Activated T-helper 1 cell treated with anti-CD3 and anti-CD28 coated beads, Interleukin-12 subunit alpha, Interleukin-12 subunit beta, Interleukin-2, Interleukin-4 antibody, amounts not matched to agents 30 ng/mL and 10 ng/mL and 1 ng/mL, durations not matched to agents 14 hours and 24 hours and 36 hours (primary cell): ENCODE results near the gene CFAP46. TPM values are rescaled to one million over a fixed set of nuclear protein-coding genes. Genes with fewer than 3 reads are reported as not detected.

Source experiments
- DNase-seq: peaks from one replicate; pipeline ENCODE4 v3.0.0; 2021; ENCODE audit warnings: low spot score
- H3K27ac Mint-ChIP-seq: one replicate; pipeline ENCODE4 v1.8.0; 2021; ENCODE audit warnings: mild to moderate bottlenecking, mixed read lengths
- H3K27me3 Mint-ChIP-seq: one replicate; pipeline ENCODE4 v1.8.0; 2022; ENCODE audit warnings: mild to moderate bottlenecking, moderate library complexity, mixed read lengths; ENCODE audit not compliant: insufficient read depth
- H3K36me3 Mint-ChIP-seq: one replicate; pipeline ENCODE4 v1.8.0; 2021; ENCODE audit warnings: low read depth, mixed read lengths
- H3K4me1 Mint-ChIP-seq: one replicate; pipeline ENCODE4 v1.8.0; 2021; ENCODE audit warnings: low read depth, mixed read lengths
- H3K4me3 Mint-ChIP-seq: one replicate; pipeline ENCODE4 v1.8.0; 2021; ENCODE audit warnings: mild to moderate bottlenecking, moderate library complexity, mixed read lengths
- H3K9me3 Mint-ChIP-seq: one replicate; pipeline ENCODE4 v1.8.0; 2021; ENCODE audit warnings: mixed read lengths
- intact Hi-C: fragments of 100-400 bp; cut with micrococcal nuclease; formaldehyde crosslinking; loops from one replicate; pipeline ENCODE4 v1.15.1; 2024
- total RNA-seq: library from RNA; stranded (reverse); gene quantifications from 2 replicates; pipeline ENCODE4 v1.2.3, GENCODE V29; 2022

The CFAP46 gene
- total RNA-seq, 1 donor from 2014 or later = not detected

GRCh38 chr10:132836248-132836831, 106.0 kb downstream of the CFAP46 start:
- H3K36me3 Mint-ChIP-seq = no peaks in the 10 kb centered on the region
- H3K27ac Mint-ChIP-seq = no peak overlapping the region
- DNase-seq = no peak
- H3K27me3 Mint-ChIP-seq = peaks cover 2% of the 10 kb centered on the region
- H3K4me1 Mint-ChIP-seq = no peaks in the 10 kb centered on the region
- no peak overlapping the region for H3K4me3 Mint-ChIP-seq
- intact Hi-C loops = loop anchor here (10.0 kb wide), 1 partner anchor 288 kb away; no protein-coding TSS in a partner anchor
- no peaks in the 10 kb centered on the region for H3K9me3 Mint-ChIP-seq

DNA sequence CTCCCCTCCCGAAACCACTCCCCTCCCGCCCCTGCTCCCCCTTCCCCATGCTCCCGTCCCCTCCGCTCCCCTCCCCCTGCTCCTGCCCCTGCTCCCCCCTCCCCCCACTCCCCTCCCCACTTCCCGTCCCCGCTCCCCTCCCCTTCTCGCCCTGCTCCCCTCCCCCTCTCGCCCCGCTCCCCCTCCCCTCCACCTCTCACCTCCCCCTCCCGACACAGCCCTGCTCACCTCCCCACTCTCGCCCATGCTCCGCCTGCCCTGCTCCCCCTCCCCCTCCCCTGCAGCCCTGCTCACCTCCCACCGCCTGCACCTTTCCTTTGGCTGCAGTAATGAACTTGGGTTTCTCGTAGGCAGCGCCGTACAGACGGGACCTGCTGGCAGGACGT, 106.5 kb downstream of the CFAP46 start:
- no peak for DNase-seq
- Mint-ChIP-seq H3K36me3 (no peaks in the 10 kb centered on the region), H3K9me3 (no peaks in the 10 kb centered on the region), H3K4me1 (no peaks in the 10 kb centered on the region), H3K27ac (no peak overlapping the region), H3K4me3 (no peak overlapping the region), H3K27me3 (peaks cover 3% of the 10 kb centered on the region)
- intact Hi-C loops = loop anchor here (10.0 kb wide), 1 partner anchor 289 kb away; no protein-coding TSS in a partner anchor

GRCh38 chr10:132834891-132835847, 107.2 kb downstream of the CFAP46 start:
- no peak for DNase-seq
- H3K27ac Mint-ChIP-seq = no peak overlapping the region
- no peak overlapping the region for H3K4me3 Mint-ChIP-seq
- H3K27me3 Mint-ChIP-seq = peaks cover 3% of the 10 kb centered on the region
- intact Hi-C loops = loop anchor here (10.0 kb wide), 1 partner anchor 290 kb away; no protein-coding TSS in a partner anchor
- H3K36me3 Mint-ChIP-seq = no peaks in the 10 kb centered on the region
- H3K9me3 Mint-ChIP-seq = no peaks in the 10 kb centered on the region
- H3K4me1 Mint-ChIP-seq = no peaks in the 10 kb centered on the region

- no peak for DNase-seq
- no peak overlapping the region for H3K27ac Mint-ChIP-seq
- no peaks in the 10 kb centered on the region for H3K4me1 Mint-ChIP-seq
- H3K36me3 Mint-ChIP-seq = no peaks in the 10 kb centered on the region
- H3K9me3 Mint-ChIP-seq = no peaks in the 10 kb centered on the region
- H3K27me3 Mint-ChIP-seq = peaks cover 3% of the 10 kb centered on the region
- H3K4me3 Mint-ChIP-seq = no peak overlapping the region
- intact Hi-C loops = loop anchor here (10.0 kb wide), 1 partner anchor 290 kb away; no protein-coding TSS in a partner anchor
Observed at GRCh38 chr10:132834311-132834761, 108.0 kb downstream of the CFAP46 start.

DNA sequence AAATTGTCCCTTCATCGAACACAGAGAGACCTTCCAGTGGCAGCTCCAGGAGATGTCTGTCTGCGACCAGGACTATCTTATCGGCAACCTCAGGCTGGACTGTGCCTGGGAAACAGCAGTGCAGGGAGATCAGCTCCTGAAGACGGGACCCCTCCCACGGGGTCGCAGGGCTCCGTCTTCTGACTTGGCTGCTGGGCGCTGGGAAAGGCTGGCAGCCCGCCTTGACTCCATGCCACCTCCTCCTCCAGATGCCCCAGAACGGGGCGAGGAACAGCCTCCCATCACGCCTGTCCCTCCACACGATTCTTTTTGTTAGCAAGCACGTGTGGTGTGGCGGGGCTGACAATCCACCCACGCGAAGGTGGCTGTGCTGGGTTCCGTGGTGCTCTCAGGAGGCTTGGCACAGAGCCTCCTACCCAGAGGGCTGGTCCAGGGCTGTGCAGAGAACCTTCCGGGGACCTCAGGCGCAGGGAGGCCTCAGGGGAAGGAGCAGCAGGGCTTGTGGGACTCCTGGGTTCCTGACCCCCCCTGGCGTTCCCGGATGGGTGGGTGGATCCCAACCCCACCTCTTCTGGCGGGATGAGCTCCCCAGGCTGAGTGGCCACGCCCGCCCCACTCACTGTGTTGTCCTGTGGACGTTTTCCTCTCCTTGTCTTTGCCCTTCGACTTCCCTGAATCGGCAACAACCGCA, 108.8 kb downstream of the CFAP46 start:
- Mint-ChIP-seq H3K36me3 (no peaks in the 10 kb centered on the region), H3K27ac (no peak overlapping the region), H3K9me3 (no peaks in the 10 kb centered on the region), H3K4me3 (no peak overlapping the region), H3K4me1 (no peaks in the 10 kb centered on the region), H3K27me3 (peaks cover 3% of the 10 kb centered on the region)
- intact Hi-C loops = loop anchor here (10.0 kb wide), 1 partner anchor 291 kb away; no protein-coding TSS in a partner anchor
- no peak for DNase-seq

DNA sequence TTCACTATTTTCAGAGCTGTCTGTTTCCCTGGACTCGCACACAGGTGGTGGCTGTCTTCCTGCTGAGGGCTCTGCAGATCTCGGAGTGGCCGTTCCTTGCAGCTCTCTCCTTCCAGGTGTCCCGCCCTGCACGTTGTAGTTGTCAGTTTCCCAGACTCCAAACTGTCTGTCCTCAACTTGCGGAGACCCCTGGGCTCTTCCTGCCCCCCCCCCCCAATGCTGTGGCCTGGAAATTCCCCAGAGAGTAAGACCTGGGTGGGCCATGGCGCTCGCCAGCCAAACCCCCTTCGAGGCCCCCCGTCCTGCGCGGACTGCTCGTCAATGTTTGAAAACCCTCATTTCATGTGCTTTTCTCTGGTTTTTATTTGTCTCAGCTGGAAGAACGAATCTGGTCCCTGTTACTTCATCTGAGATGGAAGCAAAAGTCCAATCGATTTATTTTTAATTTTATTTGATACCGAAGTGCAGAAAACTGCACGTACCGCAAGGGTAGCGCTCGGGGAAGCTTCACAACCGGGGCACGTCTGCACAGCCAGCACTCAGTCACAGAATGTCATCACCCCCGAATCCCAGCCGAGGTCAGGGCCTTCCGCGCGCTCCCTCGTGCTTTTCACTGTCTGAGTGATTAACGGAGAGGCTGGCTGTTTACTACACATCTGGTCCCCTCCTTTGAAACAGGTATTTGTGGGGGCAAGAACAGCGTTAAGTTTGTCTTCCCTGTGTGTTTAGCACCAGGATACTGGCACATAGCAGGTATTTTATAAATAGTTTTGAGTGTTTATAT, 110.0 kb downstream of the CFAP46 start:
- Mint-ChIP-seq H3K9me3 (peaks cover 5% of the 10 kb centered on the region), H3K27me3 (peaks cover 3% of the 10 kb centered on the region), H3K4me1 (no peaks in the 10 kb centered on the region), H3K4me3 (no peak overlapping the region), H3K27ac (no peak overlapping the region), H3K36me3 (no peaks in the 10 kb centered on the region)
- DNase-seq = no peak
- intact Hi-C loops = loop anchor here (10.0 kb wide), 1 partner anchor 292 kb away; no protein-coding TSS in a partner anchor

DNA sequence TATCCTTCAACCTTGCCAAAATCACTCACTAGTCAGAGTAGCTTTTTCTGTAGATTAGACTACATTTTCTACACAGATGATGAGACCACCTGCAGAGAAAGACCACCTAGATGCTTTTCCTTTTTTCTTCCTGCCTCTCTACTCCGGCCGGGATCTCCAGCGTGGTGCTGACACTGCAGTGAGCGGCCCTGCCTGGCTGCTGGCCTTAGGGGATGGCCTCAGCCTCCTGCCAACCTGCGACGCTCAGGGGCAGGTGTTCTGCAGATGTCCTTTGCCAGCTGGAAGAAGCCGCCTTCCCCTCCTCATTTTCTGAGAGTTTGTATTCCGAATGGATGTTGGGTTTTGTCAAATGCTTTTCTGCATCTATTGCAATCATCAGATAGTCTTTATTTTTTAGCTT, 113.0 kb downstream of the CFAP46 start:
- Mint-ChIP-seq H3K27ac (no peak overlapping the region), H3K4me3 (no peak overlapping the region), H3K36me3 (no peaks in the 10 kb centered on the region), H3K4me1 (no peaks in the 10 kb centered on the region), H3K27me3 (peaks cover 3% of the 10 kb centered on the region), H3K9me3 (peaks cover 5% of the 10 kb centered on the region)
- intact Hi-C loops = no loop called here
- DNase-seq = no peak

GRCh38 chr10:132828681-132829080, 113.7 kb downstream of the CFAP46 start:
- no peak for DNase-seq
- Mint-ChIP-seq H3K9me3 (peaks cover 5% of the 10 kb centered on the region), H3K27ac (no peak overlapping the region), H3K27me3 (peaks cover 3% of the 10 kb centered on the region), H3K4me1 (no peaks in the 10 kb centered on the region), H3K36me3 (no peaks in the 10 kb centered on the region), H3K4me3 (no peak overlapping the region)
- intact Hi-C loops = no loop called here

- Mint-ChIP-seq H3K27me3 (peaks cover 3% of the 10 kb centered on the region), H3K27ac (no peak overlapping the region), H3K36me3 (no peaks in the 10 kb centered on the region), H3K4me3 (no peak overlapping the region), H3K4me1 (no peaks in the 10 kb centered on the region), H3K9me3 (peaks cover 5% of the 10 kb centered on the region)
- DNase-seq = no peak
- intact Hi-C loops = no loop called here
Observed at GRCh38 chr10:132827861-132828539, 114.4 kb downstream of the CFAP46 start.

DNA sequence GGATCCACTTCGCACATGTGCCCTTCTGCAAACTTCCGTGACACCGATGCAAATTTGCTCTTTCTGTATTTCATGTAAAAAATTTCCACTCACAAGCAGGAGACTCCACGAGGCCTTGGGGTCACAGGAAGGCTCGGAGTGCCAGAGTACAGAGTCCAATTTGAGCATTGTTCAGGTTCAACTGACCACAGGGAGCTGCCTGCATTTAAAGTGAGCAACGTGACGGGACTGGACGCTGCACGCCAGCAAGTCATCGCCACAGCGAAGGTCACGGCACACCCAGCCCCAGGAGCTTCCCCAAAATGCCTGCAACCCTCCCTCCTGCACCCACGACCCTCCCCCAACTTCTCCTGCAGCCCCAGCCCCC, 115.0 kb downstream of the CFAP46 start:
- intact Hi-C loops = no loop called here
- no peaks in the 10 kb centered on the region for H3K36me3 Mint-ChIP-seq
- no peak overlapping the region for H3K4me3 Mint-ChIP-seq
- H3K27ac Mint-ChIP-seq = no peak overlapping the region
- peaks cover 5% of the 10 kb centered on the region for H3K9me3 Mint-ChIP-seq
- H3K4me1 Mint-ChIP-seq = no peaks in the 10 kb centered on the region
- peaks cover 3% of the 10 kb centered on the region for H3K27me3 Mint-ChIP-seq
- no peak for DNase-seq

- Mint-ChIP-seq H3K27me3 (peaks cover 3% of the 10 kb centered on the region), H3K4me3 (no peak overlapping the region), H3K36me3 (no peaks in the 10 kb centered on the region), H3K27ac (no peak overlapping the region), H3K9me3 (peaks cover 5% of the 10 kb centered on the region), H3K4me1 (no peaks in the 10 kb centered on the region)
- DNase-seq = no peak
- intact Hi-C loops = no loop called here
Observed at GRCh38 chr10:132826524-132827422, 115.6 kb downstream of the CFAP46 start.
